ENCODE measurements around the gene ZFP1. TPM values are rescaled to one million over a fixed set of nuclear protein-coding genes. Genes with fewer than 3 reads are reported as not detected.
A peak's percentile ranks its signal among the peaks of the same experiment; 100 is the strongest.

The ZFP1 gene
- total and polyA plus RNA-seq, 7 donors, result 3.4 to 10.4 (median 6.2) TPM

DNA sequence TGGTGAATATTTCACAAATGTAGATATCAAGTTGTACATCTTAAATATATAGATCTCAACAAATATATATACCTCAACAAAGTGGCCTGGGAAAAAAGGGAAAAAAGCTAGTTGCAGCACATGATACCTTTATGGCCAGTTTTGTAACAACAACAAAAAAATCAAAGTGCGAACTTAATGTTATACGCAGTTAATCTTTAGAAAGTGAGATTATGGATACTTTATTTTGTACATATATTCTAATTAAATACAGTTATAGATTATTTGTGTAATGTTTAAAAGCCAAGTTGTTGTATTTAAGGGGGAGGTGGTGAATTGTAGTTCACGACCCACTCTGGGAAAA, 385 bp upstream of the ZFP1 start:
- Histone ChIP-seq H3K4me1 (peaks cover 11% of the 10 kb centered on the region), H3K27me3 (ENCODE audit: insufficient read depth in 3 of 3, low read length in 2 of 3) (no peaks in the 10 kb centered on the region), H3K9me3 (peaks cover 18% of the 10 kb centered on the region), H3K36me3 (ENCODE audit: insufficient read depth in 1 of 2, low read depth in 1 of 2) (peaks cover 0 to 7% of the 10 kb centered on the region in 2 donors), H3K27ac (peak overlapping the region; percentile 99), H3K4me3 (peak overlapping the region; percentile 100)
- 54 to 57% (median 55%) methylated on average over 3 of the region's 3 CpGs for WGBS, 3 donors
- intact Hi-C loops (cut with DNase I), result no loop called here
- TF ChIP-seq, protein P1, sequence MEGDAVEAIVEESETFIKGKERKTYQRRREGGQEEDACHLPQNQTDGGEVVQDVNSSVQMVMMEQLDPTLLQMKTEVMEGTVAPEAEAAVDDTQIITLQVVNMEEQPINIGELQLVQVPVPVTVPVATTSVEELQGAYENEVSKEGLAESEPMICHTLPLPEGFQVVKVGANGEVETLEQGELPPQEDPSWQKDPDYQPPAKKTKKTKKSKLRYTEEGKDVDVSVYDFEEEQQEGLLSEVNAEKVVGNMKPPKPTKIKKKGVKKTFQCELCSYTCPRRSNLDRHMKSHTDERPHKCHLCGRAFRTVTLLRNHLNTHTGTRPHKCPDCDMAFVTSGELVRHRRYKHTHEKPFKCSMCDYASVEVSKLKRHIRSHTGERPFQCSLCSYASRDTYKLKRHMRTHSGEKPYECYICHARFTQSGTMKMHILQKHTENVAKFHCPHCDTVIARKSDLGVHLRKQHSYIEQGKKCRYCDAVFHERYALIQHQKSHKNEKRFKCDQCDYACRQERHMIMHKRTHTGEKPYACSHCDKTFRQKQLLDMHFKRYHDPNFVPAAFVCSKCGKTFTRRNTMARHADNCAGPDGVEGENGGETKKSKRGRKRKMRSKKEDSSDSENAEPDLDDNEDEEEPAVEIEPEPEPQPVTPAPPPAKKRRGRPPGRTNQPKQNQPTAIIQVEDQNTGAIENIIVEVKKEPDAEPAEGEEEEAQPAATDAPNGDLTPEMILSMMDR (IDR thresholded peaks at IDR 0.05), result no peak
- DNase-seq, result no peak
- no peak for ATAC-seq

- H3K9me3 ChIP-seq, result peaks cover 18% of the 10 kb centered on the region
- WGBS, 3 donors, result 49 to 76% (median 49%) methylated on average over 2 of the region's 2 CpGs
- no peak for ATAC-seq
These were observed 3.5 kb downstream of the ZFP1 start for GRCh38 chr16:75151798-75152197.

DNA sequence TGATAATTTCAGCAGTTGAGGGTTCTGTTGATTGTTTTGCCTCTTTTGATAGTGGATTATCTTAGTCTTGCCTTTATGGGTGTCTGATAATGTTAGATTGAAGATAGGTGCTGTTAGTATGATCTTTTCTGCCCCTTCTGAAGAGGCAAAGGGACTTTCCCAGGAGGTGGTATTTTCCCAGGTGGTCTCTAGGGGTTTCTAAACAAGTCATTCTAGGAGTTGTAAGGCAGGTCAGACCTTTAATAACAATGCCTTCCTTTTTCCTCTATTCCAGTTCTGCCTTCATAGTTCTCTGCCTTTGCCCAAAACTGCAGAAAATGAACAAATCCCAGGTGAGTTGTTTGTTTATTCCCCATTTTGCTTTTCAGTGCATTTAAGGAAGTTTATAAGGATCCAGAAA, 4.3 kb downstream of the ZFP1 start:
- TF ChIP-seq, protein P1 (IDR thresholded peaks at IDR 0.05), result no peak
- no peak for DNase-seq
- Histone ChIP-seq H3K9me3 (peaks cover 18% of the 10 kb centered on the region), H3K4me1 (peaks cover 10% of the 10 kb centered on the region), H3K27ac (no peak overlapping the region), H3K27me3 (ENCODE audit: insufficient read depth in 3 of 3, low read length in 2 of 3) (no peaks in the 10 kb centered on the region), H3K36me3 (ENCODE audit: insufficient read depth in 1 of 2, low read depth in 1 of 2) (peaks cover 7 to 40% of the 10 kb centered on the region in 2 donors), H3K4me3 (no peak overlapping the region)
- intact Hi-C loops (cut with DNase I), result no loop called here
- no peak for ATAC-seq

More at GRCh38 chr16:75151798-75152197, 3.5 kb downstream of the ZFP1 start:
- TF ChIP-seq, protein P1 (IDR thresholded peaks at IDR 0.05), result no peak
- peaks cover 7 to 38% of the 10 kb centered on the region in 2 donors for H3K36me3 ChIP-seq (ENCODE audit: insufficient read depth in 1 of 2, low read depth in 1 of 2)
- peaks cover 11% of the 10 kb centered on the region for H3K4me1 ChIP-seq
- intact Hi-C loops (cut with DNase I), result no loop called here
- DNase-seq, result no peak
- no peak overlapping the region for H3K4me3 ChIP-seq
- H3K27me3 ChIP-seq (ENCODE audit: insufficient read depth in 3 of 3, low read length in 2 of 3), result no peaks in the 10 kb centered on the region
- H3K27ac ChIP-seq, result no peak overlapping the region

DNA sequence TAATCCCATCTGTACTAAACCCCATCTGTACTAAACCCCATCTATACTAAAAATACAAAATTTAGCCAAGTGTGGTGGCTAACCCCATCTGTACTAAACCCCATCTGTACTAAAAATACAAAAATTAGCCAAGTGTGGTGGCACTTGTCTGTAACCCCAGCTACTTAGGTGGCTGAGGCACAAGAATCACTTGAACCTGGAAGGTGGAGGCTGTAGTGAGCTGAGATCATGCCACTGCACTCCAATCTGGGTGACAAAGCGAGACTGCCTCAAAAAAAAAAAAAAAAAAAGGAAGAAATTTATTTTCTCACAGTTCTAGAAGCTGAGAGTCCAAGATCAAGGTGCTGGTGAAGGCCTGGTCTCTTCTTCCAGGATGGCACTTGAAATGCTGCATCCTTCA, 12.1 kb downstream of the ZFP1 start:
- ATAC-seq (no peak), DNase-seq (no peak)
- H3K27ac ChIP-seq, result no peak overlapping the region
- H3K4me3 ChIP-seq, result no peak overlapping the region
- H3K4me1 ChIP-seq, result no peaks in the 10 kb centered on the region
- TF ChIP-seq, protein P1 (IDR thresholded peaks at IDR 0.05), result no peak
- H3K9me3 ChIP-seq, result no peaks in the 10 kb centered on the region
- H3K27me3 ChIP-seq (ENCODE audit: insufficient read depth in 3 of 3, low read length in 2 of 3), result no peaks in the 10 kb centered on the region
- intact Hi-C loops (cut with DNase I), result no loop called here
- H3K36me3 ChIP-seq (ENCODE audit: insufficient read depth in 1 of 2, low read depth in 1 of 2), result peaks cover 0 to 16% of the 10 kb centered on the region in 2 donors
- 92 to 100% (median 96%) methylated on average over 1 of the region's 1 CpG for WGBS, 3 donors

DNA sequence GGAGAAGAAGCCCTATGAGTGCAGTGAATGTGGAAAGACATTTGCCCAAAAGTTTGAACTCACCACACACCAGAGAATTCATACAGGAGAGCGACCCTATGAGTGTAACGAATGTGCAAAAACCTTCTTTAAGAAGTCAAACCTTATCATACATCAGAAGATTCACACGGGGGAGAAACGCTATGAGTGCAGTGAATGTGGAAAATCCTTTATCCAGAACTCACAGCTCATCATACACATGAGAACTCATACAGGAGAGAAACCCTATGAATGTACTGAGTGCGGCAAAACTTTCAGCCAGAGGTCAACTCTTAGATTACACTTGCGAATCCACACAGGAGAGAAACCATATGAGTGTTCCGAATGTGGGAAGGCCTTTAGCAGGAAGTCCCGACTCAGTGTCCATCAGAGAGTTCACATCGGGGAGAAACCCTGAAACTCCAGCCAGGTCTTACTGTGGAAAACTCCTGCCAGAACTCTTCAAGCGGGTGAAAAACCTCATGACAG, 21.6 kb downstream of the ZFP1 start:
- intact Hi-C loops (cut with DNase I), result no loop called here
- ATAC-seq, result no peak

More for the DNA sequence above, 21.6 kb downstream of the ZFP1 start:
- H3K4me3 ChIP-seq, result no peak overlapping the region
- no peaks in the 10 kb centered on the region for H3K27me3 ChIP-seq (ENCODE audit: insufficient read depth in 3 of 3, low read length in 2 of 3)
- peaks cover 55% of the 10 kb centered on the region for H3K9me3 ChIP-seq
- WGBS, 3 donors, result 95 to 98% (median 98%) methylated on average over 10 of the region's 10 CpGs
- TF ChIP-seq, protein P1 (IDR thresholded peaks at IDR 0.05), result no peak
- H3K4me1 ChIP-seq, result no peaks in the 10 kb centered on the region
- peaks cover 30 to 49% of the 10 kb centered on the region in 2 donors for H3K36me3 ChIP-seq (ENCODE audit: insufficient read depth in 1 of 2, low read depth in 1 of 2)
- DNase-seq, result no peak
- H3K27ac ChIP-seq, result no peak overlapping the region

All from psoas muscle (tissue), 8 donors.